Testis (tissue), 3 donors: ENCODE data around the gene AUTS2. TPM values are rescaled to one million over a fixed set of nuclear protein-coding genes. Genes with fewer than 3 reads are reported as not detected.

Experiments used
- DNase-seq: peaks from one replicate; pipeline ENCODE4 v3.0.0-alpha.2; 2019
- H3K27ac ChIP-seq, 2 donors: fragments of 200-600 bp; sonication (generic); one replicate each; pipeline ENCODE4 v1.5.1; 2019
- H3K27me3 ChIP-seq: fragments of 200-600 bp; sonication (generic); one replicate; pipeline ENCODE4 v1.5.1; 2019
- H3K36me3 ChIP-seq: fragments of 200-600 bp; sonication (generic); one replicate; pipeline ENCODE4 v1.5.1; 2017; ENCODE audit warnings: low read depth; ENCODE audit errors: missing control alignments
- H3K4me1 ChIP-seq: fragments of 200-600 bp; sonication (generic); one replicate; pipeline ENCODE4 v1.5.1; 2019
- H3K4me3 ChIP-seq, 2 donors: fragments of 200-600 bp; sonication (generic); one replicate each; pipeline ENCODE4 v1.5.1; 2017 to 2019
- H3K9me3 ChIP-seq: fragments of 200-600 bp; sonication (generic); one replicate; pipeline ENCODE4 v1.5.1; 2017
- POLR2A ChIP-seq: fragments of 450-650 bp; IDR thresholded peaks from one replicate; pipeline ENCODE4 v1.6.1; 2017; ENCODE audit warnings: antibody characterized with exemption, mild to moderate bottlenecking, moderate library complexity
- WGBS, 2 donors: methylation state at CpG; one replicate each; pipeline ENCODE4 v1.1.5; 2018; 5-methylcytosine and 5-hydroxymethylcytosine counted together
- intact Hi-C: fragments of 100-400 bp; cut with DNase I; formaldehyde crosslinking; loops from one replicate; pipeline ENCODE4 v1.15.1; 2023; ENCODE audit warnings: low total_unique reads
- polyA plus RNA-seq: library from polyadenylated mRNA; stranded (reverse); fragments of 350-450 nt; fragmentation: Illumina TruSeq; extraction: RNeasy Lipid Tissue Mini Kit (QIAGEN cat#74804); gene quantifications from one replicate; pipeline ENCODE4 v1.2.3, GENCODE V29; 2014; ENCODE audit warnings: low read depth, low replicate concordance; ENCODE audit not compliant: insufficient read depth
- total RNA-seq, 2 donors: library from RNA; depleted of rRNA; stranded (reverse); fragments of >200 nt; gene quantifications; one replicate each; pipeline ENCODE4 v1.2.3, GENCODE V29; 2016
- TF ChIP-seq, protein P1 (sequence below), 3 experiments: fragments of 450-650 bp in 2 of 3; fragments of 200-600 bp in 1 of 3; sonication (generic) in 1 of 3; IDR thresholded peaks; one replicate each; pipeline ENCODE4 v1.5.1; 2016 to 2019; ENCODE audit warnings: antibody characterized with exemption in 3 of 3, mild to moderate bottlenecking in 2 of 3, moderate library complexity in 1 of 3

AUTS2 gene
- total and polyA plus RNA-seq, 3 donors from 2014 or later: 21.3 to 75.5 (median 56.1) TPM

DNA sequence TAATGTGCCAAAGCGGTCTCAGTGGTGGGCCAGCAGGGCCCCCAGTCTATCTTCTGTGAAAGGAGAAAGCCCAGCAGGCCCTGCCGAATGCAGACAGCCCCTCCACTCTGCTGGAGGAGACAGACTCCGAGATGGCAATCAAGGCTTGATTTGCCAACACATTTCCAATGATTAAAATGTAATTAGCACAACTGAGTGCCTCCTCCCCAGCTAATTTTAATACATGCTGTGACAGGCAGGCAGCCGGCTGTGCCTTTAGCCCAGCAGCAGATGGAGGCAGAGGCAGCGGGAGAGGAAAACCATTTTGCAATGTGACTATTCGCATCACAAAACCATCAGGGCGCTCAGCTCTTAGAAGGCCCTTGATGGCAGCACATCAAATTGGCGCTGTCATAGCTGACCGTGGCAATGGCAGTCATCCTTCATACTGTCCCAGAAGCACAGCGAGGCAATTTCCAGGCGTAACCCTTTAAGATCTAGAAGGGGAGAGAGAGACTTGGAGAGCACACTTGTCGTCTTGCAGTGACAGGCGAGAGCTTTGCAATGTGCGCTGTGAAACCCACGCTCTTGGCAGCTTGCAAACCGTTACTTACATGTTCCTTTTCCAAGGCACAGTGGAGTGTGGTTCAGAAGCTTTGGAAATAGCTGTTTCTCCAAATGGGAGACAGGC is 818.8 kb downstream of the AUTS2 start:
- H3K27ac ChIP-seq: no peak overlapping the region
- intact Hi-C loops: no loop called here
- no peaks in the 10 kb centered on the region for H3K27me3 ChIP-seq
- H3K9me3 ChIP-seq: no peaks in the 10 kb centered on the region
- no peaks in the 10 kb centered on the region for H3K4me1 ChIP-seq
- TF ChIP-seq POLR2A: no peak
- TF ChIP-seq, protein P1, sequence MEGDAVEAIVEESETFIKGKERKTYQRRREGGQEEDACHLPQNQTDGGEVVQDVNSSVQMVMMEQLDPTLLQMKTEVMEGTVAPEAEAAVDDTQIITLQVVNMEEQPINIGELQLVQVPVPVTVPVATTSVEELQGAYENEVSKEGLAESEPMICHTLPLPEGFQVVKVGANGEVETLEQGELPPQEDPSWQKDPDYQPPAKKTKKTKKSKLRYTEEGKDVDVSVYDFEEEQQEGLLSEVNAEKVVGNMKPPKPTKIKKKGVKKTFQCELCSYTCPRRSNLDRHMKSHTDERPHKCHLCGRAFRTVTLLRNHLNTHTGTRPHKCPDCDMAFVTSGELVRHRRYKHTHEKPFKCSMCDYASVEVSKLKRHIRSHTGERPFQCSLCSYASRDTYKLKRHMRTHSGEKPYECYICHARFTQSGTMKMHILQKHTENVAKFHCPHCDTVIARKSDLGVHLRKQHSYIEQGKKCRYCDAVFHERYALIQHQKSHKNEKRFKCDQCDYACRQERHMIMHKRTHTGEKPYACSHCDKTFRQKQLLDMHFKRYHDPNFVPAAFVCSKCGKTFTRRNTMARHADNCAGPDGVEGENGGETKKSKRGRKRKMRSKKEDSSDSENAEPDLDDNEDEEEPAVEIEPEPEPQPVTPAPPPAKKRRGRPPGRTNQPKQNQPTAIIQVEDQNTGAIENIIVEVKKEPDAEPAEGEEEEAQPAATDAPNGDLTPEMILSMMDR (IDR thresholded peaks at IDR 0.05): no peak
- no peak overlapping the region for H3K4me3 ChIP-seq
- 90 to 93% methylated on average over 16 of the region's 16 CpGs for WGBS, 2 donors
- H3K36me3 ChIP-seq: no peaks in the 10 kb centered on the region
- DNase-seq: no peak

DNA sequence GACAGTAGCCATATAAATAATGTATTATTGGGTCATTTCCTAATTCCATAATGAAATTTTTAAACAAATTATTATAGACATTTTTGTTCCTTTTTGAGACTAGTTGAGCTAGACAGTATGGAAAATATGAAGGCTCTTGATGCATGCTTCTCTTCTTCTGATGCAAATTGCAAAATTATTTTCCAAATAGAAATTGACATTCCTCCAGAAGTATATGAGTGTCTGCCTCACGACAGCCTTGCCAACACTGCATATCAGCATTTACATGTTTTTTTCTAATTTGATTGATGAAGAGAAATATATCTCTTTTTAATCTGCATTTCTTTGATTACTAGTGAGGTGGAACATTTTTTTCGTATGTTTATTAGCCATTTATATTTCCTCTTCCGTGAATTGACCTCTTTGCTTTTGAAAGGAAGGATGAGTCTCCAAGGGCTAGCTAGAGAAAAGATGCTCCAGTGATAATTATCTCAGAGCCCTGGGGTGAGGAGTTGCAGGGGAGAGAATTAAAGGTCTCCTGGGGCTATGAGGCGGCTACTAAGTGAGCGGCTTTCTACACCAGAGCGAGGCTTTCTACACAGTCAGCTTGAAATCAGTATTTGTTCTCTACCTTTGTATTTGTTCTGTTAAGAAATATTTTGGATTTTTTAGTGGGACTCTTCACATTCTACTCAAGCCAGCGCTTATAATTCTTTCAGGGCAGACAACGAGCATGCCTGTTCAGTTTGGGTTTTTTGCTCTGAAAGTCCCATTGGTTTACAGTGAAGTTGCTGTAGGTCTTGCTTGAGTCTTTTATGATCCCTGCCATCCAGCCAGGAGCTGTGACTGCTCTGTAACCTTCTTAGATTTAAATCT is 821.5 kb downstream of the AUTS2 start:
- Histone ChIP-seq H3K9me3 (no peaks in the 10 kb centered on the region), H3K4me1 (no peaks in the 10 kb centered on the region), H3K4me3 (no peak overlapping the region), H3K27me3 (no peaks in the 10 kb centered on the region), H3K27ac (no peak overlapping the region), H3K36me3 (no peaks in the 10 kb centered on the region)
- intact Hi-C loops: no loop called here
- no peak for TF ChIP-seq POLR2A
- TF ChIP-seq, protein P1 (IDR thresholded peaks at IDR 0.05): no peak
- 90% methylated on average over 8 of the region's 8 CpGs for WGBS, 2 donors
- DNase-seq: no peak

DNA sequence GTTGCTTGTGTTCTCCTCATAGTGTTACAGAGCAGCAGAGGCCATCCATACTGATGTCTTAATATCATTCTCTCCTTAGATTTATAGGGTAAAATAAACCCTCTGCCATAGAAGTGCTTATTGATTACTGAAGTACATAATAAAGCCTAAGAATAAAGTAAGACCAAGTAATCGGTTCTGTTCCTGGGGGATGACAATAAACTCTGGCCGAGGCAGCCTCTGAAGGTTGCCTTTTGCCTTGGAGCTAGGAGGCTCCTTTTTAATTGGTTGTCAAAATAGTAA is 822.0 kb downstream of the AUTS2 start:
- no peaks in the 10 kb centered on the region for H3K36me3 ChIP-seq
- H3K4me3 ChIP-seq: no peak overlapping the region
- H3K9me3 ChIP-seq: no peaks in the 10 kb centered on the region
- intact Hi-C loops: no loop called here
- no peak for TF ChIP-seq POLR2A
- TF ChIP-seq, protein P1 (IDR thresholded peaks at IDR 0.05): no peak
- H3K27me3 ChIP-seq: no peaks in the 10 kb centered on the region
- H3K27ac ChIP-seq: no peak overlapping the region
- DNase-seq: no peak
- no peaks in the 10 kb centered on the region for H3K4me1 ChIP-seq
- WGBS, 2 donors: 80 to 82% methylated on average over 2 of the region's 2 CpGs

DNA sequence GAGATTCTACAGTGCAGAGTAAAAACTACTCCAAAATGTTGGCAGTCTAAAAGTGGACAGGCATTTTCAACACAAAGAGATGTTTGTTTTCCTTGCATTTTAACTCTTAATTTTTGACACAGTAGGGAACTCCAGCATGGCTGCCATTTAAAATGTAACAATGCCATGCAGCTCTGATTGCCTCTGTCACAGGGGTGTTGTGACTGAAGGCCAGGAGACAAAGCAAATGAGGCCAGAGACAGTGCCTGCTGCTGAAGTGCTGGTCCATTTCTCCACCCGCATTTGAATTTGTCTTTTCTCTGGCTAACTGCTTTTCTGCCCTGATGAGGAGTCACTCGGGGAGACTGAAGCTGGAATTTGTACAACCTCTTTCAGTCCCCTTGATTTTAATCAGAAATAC is 823.0 kb downstream of the AUTS2 start:
- no peaks in the 10 kb centered on the region for H3K36me3 ChIP-seq
- H3K27ac ChIP-seq: no peak overlapping the region
- 84 to 90% methylated on average over 2 of the region's 2 CpGs for WGBS, 2 donors
- H3K4me3 ChIP-seq: no peak overlapping the region
- no peaks in the 10 kb centered on the region for H3K9me3 ChIP-seq
- TF ChIP-seq POLR2A: no peak
- TF ChIP-seq, protein P1 (IDR thresholded peaks at IDR 0.05): no peak
- H3K4me1 ChIP-seq: no peaks in the 10 kb centered on the region
- no peaks in the 10 kb centered on the region for H3K27me3 ChIP-seq
- intact Hi-C loops: no loop called here
- DNase-seq: no peak
